CD4-positive, alpha-beta memory T cell (primary cell): ENCODE results near the gene TNP2. TPM values are rescaled to one million over a fixed set of nuclear protein-coding genes. Genes with fewer than 3 reads are reported as not detected.
A peak's percentile ranks its signal among the peaks of the same experiment; 100 is the strongest.

ENCODE experiments used
- CTCF ChIA-PET: fragments of 350-600 bp; sonication (Branson Sonifier 250); formaldehyde crosslinking; loops from one replicate; lab custom pipeline; 2021; ENCODE audit warnings: inconsistent platforms; ENCODE audit not compliant: partially characterized antibody; lab: Charles Lee
- POLR2A ChIA-PET: fragments of 350-600 bp; sonication (Branson Sonifier 250); formaldehyde crosslinking; loops from one replicate; lab custom pipeline; 2021; ENCODE audit not compliant: partially characterized antibody; lab: Charles Lee
- DNase-seq, 5 donors: peaks; one replicate each; pipeline versions ENCODE4 v3.0.0 to v3.0.0-alpha.2; 2020 to 2022; ENCODE audit warnings: mixed read lengths in 1 of 5
- H3K27ac ChIP-seq: one replicate; pipeline ENCODE4 v1.7.0; 2013; ENCODE audit warnings: low read depth, low read length
- H3K27me3 ChIP-seq: 2 replicates; pipeline ENCODE4 v1.7.0; 2013; ENCODE audit warnings: mild to moderate bottlenecking, low read length, moderate library complexity; ENCODE audit not compliant: insufficient read depth
- H3K36me3 ChIP-seq: 2 replicates; pipeline ENCODE4 v1.7.0; 2013; ENCODE audit warnings: mild to moderate bottlenecking, low read length, moderate library complexity; ENCODE audit not compliant: insufficient read depth
- H3K4me1 ChIP-seq: 2 replicates; pipeline ENCODE4 v1.7.0; 2013; ENCODE audit warnings: mild to moderate bottlenecking, low read length, moderate library complexity; ENCODE audit not compliant: insufficient read depth
- H3K4me3 ChIP-seq, 2 donors: one replicate each; pipeline ENCODE4 v1.7.0; 2013; ENCODE audit warnings: low read length in 2 of 2, mild to moderate bottlenecking in 1 of 2
- H3K9me3 ChIP-seq, 2 donors: one replicate each; pipeline ENCODE4 v1.7.0; 2013; ENCODE audit warnings: low read length in 2 of 2, control low read depth in 1 of 2; ENCODE audit not compliant: control insufficient read depth in 1 of 2
- H3K27ac Mint-ChIP-seq, 7 donors: one replicate each; pipeline ENCODE4 v1.8.0; 2020 to 2021; ENCODE audit warnings: mixed read lengths in 7 of 7, mild to moderate bottlenecking in 6 of 7, inconsistent platforms in 3 of 7, moderate library complexity in 3 of 7
- H3K27me3 Mint-ChIP-seq, 2 donors: one replicate each; pipeline ENCODE4 v1.8.0; 2020 to 2021; ENCODE audit warnings: mixed read lengths in 2 of 2
- H3K36me3 Mint-ChIP-seq, 2 donors: one replicate each; pipeline ENCODE4 v1.8.0; 2020 to 2021; ENCODE audit warnings: mixed read lengths in 2 of 2, inconsistent platforms in 1 of 2, mild to moderate bottlenecking in 1 of 2
- H3K4me1 Mint-ChIP-seq, 4 donors: one replicate each; pipeline ENCODE4 v1.8.0; 2020 to 2021; ENCODE audit warnings: mixed read lengths in 4 of 4, mild to moderate bottlenecking in 1 of 4
- H3K4me3 Mint-ChIP-seq, 8 donors: one replicate each; pipeline ENCODE4 v1.8.0; 2020 to 2021; ENCODE audit warnings: mixed read lengths in 8 of 8, mild to moderate bottlenecking in 7 of 8, moderate library complexity in 6 of 8, inconsistent platforms in 3 of 8
- H3K9me3 Mint-ChIP-seq, 8 donors: one replicate each; pipeline ENCODE4 v1.8.0; 2020 to 2021; ENCODE audit warnings: mixed read lengths in 8 of 8, mild to moderate bottlenecking in 5 of 8, inconsistent platforms in 3 of 8, moderate library complexity in 1 of 8
- intact Hi-C: fragments of 100-400 bp; cut with micrococcal nuclease; formaldehyde crosslinking; loops from one replicate; pipeline ENCODE4 v1.15.1; 2023
- polyA plus RNA-seq, 2 donors: library from polyadenylated mRNA; unstranded; fragments of 300-500 nt; fragmentation: Illumina TruSeq; gene quantifications; one replicate each; pipeline ENCODE4 v1.2.3, GENCODE V29; 2021
- total RNA-seq, 2 experiments: library from RNA; stranded (reverse); gene quantifications; one replicate each; pipeline ENCODE4 v1.2.3, GENCODE V29; 2021

Gene TNP2
- total and polyA plus RNA-seq, 4 experiments from 2014 or later = not detected

DNA sequence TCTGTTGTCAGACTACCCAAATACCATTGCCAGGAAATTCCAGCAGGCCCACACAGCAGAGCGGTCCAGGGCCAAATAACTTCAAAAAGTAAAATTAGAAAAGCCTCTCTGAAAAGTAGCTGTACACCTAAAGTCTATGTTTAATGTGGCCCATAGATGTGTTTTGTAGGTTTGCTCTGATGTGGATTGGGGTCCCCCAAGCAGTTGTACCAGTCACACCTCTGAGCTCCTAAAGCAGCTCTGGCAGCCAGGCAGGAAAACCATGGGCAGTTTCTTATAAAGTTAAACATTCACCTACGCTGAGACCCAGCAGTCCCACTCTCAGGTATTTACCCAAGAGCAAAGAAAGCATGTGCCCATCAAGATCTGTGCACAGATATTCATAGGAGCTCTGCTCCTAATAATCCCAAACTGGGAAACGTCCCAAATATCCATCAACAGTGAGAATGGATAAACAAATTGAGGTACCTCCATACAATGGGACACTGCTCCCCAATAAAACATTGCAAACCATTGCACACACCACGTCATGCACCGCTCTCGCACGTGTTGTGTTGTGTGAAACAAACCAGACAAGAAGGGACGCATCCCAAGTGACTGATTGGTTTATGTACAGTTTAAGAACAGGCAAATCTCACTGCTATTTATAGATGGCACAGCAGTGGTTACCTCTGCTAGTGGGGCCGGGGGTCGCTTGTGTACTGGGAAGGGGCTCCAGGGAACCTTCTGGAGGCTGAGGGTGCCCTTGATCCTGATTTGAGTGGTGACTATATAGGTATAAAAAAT lies 27.8 kb upstream of the TNP2 start:
- CTCF ChIA-PET = interaction anchor here (0.8 to 4.0 kb wide), 21 partner anchors 8 to 348 kb away, joined by 3 to 40 read pairs (median 5); partner anchors contain the start of gene SOCS1
- peak overlapping the region in 3 of 7 donors; percentile 53 to 74 (median 65) for H3K27ac Mint-ChIP-seq
- H3K9me3 Mint-ChIP-seq = no peaks in the 10 kb centered on the region
- H3K9me3 ChIP-seq = no peaks in the 10 kb centered on the region
- no peaks in the 10 kb centered on the region for H3K27me3 ChIP-seq
- H3K27me3 Mint-ChIP-seq = peaks cover 0 to 2% of the 10 kb centered on the region in 2 donors
- DNase-seq = no peak
- POLR2A ChIA-PET = interaction anchor here (0.6 to 2.5 kb wide), 9 partner anchors 15 to 446 kb away, joined by 3 to 23 read pairs (median 3); partner anchors contain the start of genes SOCS1 and TXNDC11
- no peaks in the 10 kb centered on the region for H3K36me3 ChIP-seq
- peaks cover 12 to 16% (median 13%) of the 10 kb centered on the region in 4 donors for H3K4me1 Mint-ChIP-seq
- peak overlapping the region in 1 of 2 donors; percentile 29 for H3K4me3 ChIP-seq
- intact Hi-C loops = loop anchor here (1.0 to 5.0 kb wide), 3 partner anchors 40 to 332 kb away; partner anchors contain the start of gene SOCS1
- H3K36me3 Mint-ChIP-seq = no peaks in the 10 kb centered on the region
- H3K4me3 Mint-ChIP-seq = peak overlapping the region; percentile 68 to 86 (median 78)
- peaks cover 16% of the 10 kb centered on the region for H3K4me1 ChIP-seq
- H3K27ac ChIP-seq = no peak overlapping the region

- Mint-ChIP-seq H3K27ac (no peak overlapping the region), H3K4me3 (no peak overlapping the region), H3K4me1 (peaks cover 12 to 16% (median 13%) of the 10 kb centered on the region in 4 donors), H3K36me3 (no peaks in the 10 kb centered on the region), H3K9me3 (no peaks in the 10 kb centered on the region), H3K27me3 (peaks cover 0 to 4% of the 10 kb centered on the region in 2 donors)
- Histone ChIP-seq H3K36me3 (no peaks in the 10 kb centered on the region), H3K4me1 (peaks cover 16% of the 10 kb centered on the region), H3K4me3 (no peak overlapping the region), H3K9me3 (no peaks in the 10 kb centered on the region), H3K27me3 (no peaks in the 10 kb centered on the region), H3K27ac (no peak overlapping the region)
- intact Hi-C loops = loop anchor here (2.0 to 5.0 kb wide), 2 partner anchors 39 to 332 kb away; partner anchors contain the start of gene SOCS1
- no peak for DNase-seq
- ChIA-PET CTCF (interaction anchor here (2.0 to 4.0 kb wide), 3 partner anchors 41 to 76 kb away, joined by 9 to 25 read pairs (median 9); partner anchors contain the start of gene SOCS1), POLR2A (interaction anchor here (2.5 kb wide), 1 partner anchor 15 kb away, joined by 8 read pairs; no protein-coding TSS in a partner anchor)
These were observed 27.2 kb upstream of the TNP2 start for GRCh38 chr16:11296351-11296705.

- Mint-ChIP-seq H3K27me3 (peaks cover under 1 to 6% of the 10 kb centered on the region in 2 donors), H3K9me3 (no peaks in the 10 kb centered on the region), H3K4me3 (no peak overlapping the region), H3K4me1 (peaks cover 12 to 16% (median 13%) of the 10 kb centered on the region in 4 donors), H3K36me3 (no peaks in the 10 kb centered on the region), H3K27ac (no peak overlapping the region)
- no peak overlapping the region for H3K27ac ChIP-seq
- intact Hi-C loops = loop anchor here (2.0 to 5.0 kb wide), 2 partner anchors 38 to 331 kb away; partner anchors contain the start of gene SOCS1
- no peaks in the 10 kb centered on the region for H3K36me3 ChIP-seq
- H3K4me1 ChIP-seq = peaks cover 16% of the 10 kb centered on the region
- no peak overlapping the region for H3K4me3 ChIP-seq
- CTCF ChIA-PET = no interaction called here
- H3K9me3 ChIP-seq = no peaks in the 10 kb centered on the region
- no peaks in the 10 kb centered on the region for H3K27me3 ChIP-seq
- POLR2A ChIA-PET = no interaction called here
- no peak for DNase-seq
These were observed 26.5 kb upstream of the TNP2 start for GRCh38 chr16:11295672-11296071.

- intact Hi-C loops = no loop called here
- POLR2A ChIA-PET = interaction anchor here (0.6 kb wide), 1 partner anchor 34 kb away, joined by 3 read pairs; no protein-coding TSS in a partner anchor
- Histone ChIP-seq H3K36me3 (no peaks in the 10 kb centered on the region), H3K4me3 (no peak overlapping the region), H3K9me3 (no peaks in the 10 kb centered on the region), H3K27ac (no peak overlapping the region), H3K27me3 (no peaks in the 10 kb centered on the region), H3K4me1 (peaks cover 6% of the 10 kb centered on the region)
- Mint-ChIP-seq H3K4me1 (peaks cover 5 to 8% (median 7%) of the 10 kb centered on the region in 4 donors), H3K27me3 (peaks cover 2 to 8% of the 10 kb centered on the region in 2 donors), H3K4me3 (no peak overlapping the region), H3K36me3 (no peaks in the 10 kb centered on the region), H3K9me3 (peaks cover 0 to 3% (median 0%) of the 10 kb centered on the region in 8 donors), H3K27ac (no peak overlapping the region)
- CTCF ChIA-PET = no interaction called here
- DNase-seq = no peak
These were observed 23.1 kb upstream of the TNP2 start for GRCh38 chr16:11292076-11292748.

- Mint-ChIP-seq H3K27me3 (peaks cover 2 to 8% of the 10 kb centered on the region in 2 donors), H3K4me3 (no peak overlapping the region), H3K36me3 (no peaks in the 10 kb centered on the region), H3K27ac (peak overlapping the region in 1 of 7 donors; percentile 4), H3K4me1 (peaks cover 0 to 6% (median 2%) of the 10 kb centered on the region in 4 donors), H3K9me3 (peaks cover 0 to 3% (median 0%) of the 10 kb centered on the region in 8 donors)
- no peak for DNase-seq
- Histone ChIP-seq H3K4me1 (no peaks in the 10 kb centered on the region), H3K4me3 (no peak overlapping the region), H3K27ac (no peak overlapping the region), H3K27me3 (no peaks in the 10 kb centered on the region), H3K9me3 (no peaks in the 10 kb centered on the region), H3K36me3 (no peaks in the 10 kb centered on the region)
- ChIA-PET CTCF (interaction anchor here (0.5 kb wide), 1 partner anchor 34 kb away, joined by 3 read pairs; no protein-coding TSS in a partner anchor), POLR2A (no interaction called here)
- intact Hi-C loops = no loop called here
These were observed 22.1 kb upstream of the TNP2 start for GRCh38 chr16:11291091-11291703.

DNA sequence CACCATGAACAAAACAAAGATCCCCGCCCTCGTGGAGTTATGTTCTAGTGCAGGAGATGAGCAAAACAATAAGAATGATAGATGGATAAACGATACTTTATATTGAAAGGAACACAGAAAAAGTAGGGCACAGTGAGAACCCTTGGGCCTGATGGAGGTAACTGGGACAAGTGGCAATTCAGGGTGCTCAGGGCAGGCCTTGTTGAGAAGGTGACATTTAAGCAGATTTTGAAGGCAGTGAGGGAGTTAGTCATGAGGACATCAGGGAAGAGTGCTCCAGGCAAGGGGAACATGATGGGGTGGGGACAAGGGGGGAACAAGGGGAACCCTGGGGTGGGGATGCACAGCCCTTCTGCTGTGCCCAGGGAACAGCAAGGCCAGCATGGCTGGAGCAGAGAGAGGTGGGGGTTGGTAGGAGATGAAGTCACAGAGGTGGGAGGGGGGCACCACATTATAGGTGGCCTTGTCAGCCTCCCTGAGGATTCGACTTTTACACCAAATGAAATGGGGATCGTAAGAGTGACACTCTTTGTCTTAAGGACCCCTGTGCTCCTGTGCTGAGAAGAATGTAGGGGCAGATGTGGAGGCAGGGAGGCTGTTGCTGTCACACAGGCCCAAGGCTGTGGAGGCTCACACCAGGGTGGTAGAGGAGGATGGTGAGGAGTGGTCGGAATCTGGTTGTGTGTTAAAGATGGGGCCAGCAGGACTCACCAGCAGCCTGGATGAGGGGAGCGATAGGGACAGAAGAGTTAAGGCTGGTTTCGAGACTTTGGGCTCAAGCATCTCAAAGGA lies 21.2 kb upstream of the TNP2 start:
- H3K27ac Mint-ChIP-seq = no peak overlapping the region
- intact Hi-C loops = no loop called here
- H3K4me3 ChIP-seq = no peak overlapping the region
- H3K36me3 Mint-ChIP-seq = no peaks in the 10 kb centered on the region
- H3K4me3 Mint-ChIP-seq = no peak overlapping the region
- peaks cover 0 to 6% (median 2%) of the 10 kb centered on the region in 4 donors for H3K4me1 Mint-ChIP-seq
- H3K4me1 ChIP-seq = no peaks in the 10 kb centered on the region
- H3K27ac ChIP-seq = no peak overlapping the region
- H3K9me3 Mint-ChIP-seq = peaks cover 0 to 3% (median 0%) of the 10 kb centered on the region in 8 donors
- no peaks in the 10 kb centered on the region for H3K9me3 ChIP-seq
- peaks cover 2 to 8% of the 10 kb centered on the region in 2 donors for H3K27me3 Mint-ChIP-seq
- no peak for DNase-seq
- ChIA-PET POLR2A (no interaction called here), CTCF (no interaction called here)
- no peaks in the 10 kb centered on the region for H3K36me3 ChIP-seq
- H3K27me3 ChIP-seq = no peaks in the 10 kb centered on the region
